ENCODE results near the gene CLECL1.
A peak's percentile ranks its signal among the peaks of the same experiment; 100 is the strongest.
"Not testable (repeated sequence)": the region's sequence is repeated elsewhere in the genome, so short reads cannot be mapped to it uniquely, and the experiment has no call there.

The CLECL1 gene

GRCh38 chr12:9694241-9694640 lies 38.7 kb downstream of the CLECL1 start:
- DNase-seq: no peak

DNA sequence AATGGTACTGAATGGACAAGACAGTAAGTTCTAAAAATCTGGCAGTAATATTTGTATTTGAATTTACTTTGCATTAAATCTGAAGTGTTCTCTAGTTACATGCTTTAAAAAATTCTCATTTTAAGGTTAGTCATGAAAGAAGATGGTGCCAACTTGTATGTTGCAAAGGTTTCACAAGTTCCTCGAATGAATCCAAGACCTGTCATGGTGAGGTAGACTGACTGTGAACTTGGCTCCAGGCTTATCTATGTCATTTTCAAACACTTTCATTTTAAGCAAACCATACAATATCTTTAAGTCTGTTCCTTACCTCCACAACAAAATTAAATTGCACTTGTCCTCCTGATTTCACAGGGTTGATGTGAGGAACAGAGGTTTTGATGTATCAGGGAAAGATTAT lies 40.0 kb downstream of the CLECL1 start:
- DNase-seq: no peak

DNA sequence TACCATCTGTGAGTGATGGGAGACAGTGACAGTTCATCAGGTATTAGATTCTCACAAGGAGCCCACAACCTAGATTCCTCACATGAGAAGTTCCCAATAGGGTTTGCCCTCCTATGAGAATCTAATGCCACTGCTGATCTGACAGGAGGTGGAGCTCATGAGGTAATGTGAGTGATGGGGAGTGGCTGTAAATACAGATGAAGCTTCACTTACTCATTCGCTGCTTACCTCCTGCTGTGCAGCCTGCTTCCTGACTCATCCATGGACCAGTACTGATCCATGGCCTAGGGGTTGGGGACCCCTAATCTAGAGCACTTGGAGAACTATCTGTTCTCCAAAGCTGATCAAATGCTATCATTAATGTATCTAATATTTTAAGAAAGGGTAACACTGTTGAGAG lies 45.7 kb downstream of the CLECL1 start:
- DNase-seq: no peak

GRCh38 chr12:9685915-9686314 lies 47.0 kb downstream of the CLECL1 start:
- DNase-seq: no peak

DNA sequence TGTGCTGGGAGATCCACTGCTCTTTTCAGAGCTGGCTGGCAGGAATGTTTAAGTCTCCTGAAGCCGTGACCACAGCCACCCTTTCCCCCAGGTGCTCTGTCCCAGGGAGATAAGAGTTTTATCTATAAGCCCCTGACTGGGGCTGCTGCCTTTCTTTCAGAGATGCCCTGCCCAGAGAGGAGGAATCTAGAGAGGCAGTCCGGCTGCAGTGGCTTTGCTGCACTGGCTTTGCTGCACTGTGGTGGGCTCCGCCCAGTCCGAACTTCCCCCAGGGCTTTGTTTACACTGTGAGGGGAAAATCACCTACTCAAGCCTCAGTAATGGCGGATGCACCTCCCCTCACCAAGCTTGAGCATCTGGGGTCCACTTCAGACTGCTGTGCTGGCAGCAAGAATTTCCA lies 47.5 kb downstream of the CLECL1 start:
- not testable (repeated sequence) for DNase-seq

GRCh38 chr12:9682949-9683348 lies 49.9 kb downstream of the CLECL1 start:
- DNase-seq: not testable (repeated sequence)

- not testable (repeated sequence) for DNase-seq
These were observed 50.4 kb downstream of the CLECL1 start for GRCh38 chr12:9682508-9682907.

- no peak for DNase-seq
These were observed 58.7 kb downstream of the CLECL1 start for GRCh38 chr12:9674226-9674590.

- peak in 4 of 14 donors; percentile 0 to 12 (median 4) for DNase-seq
These were observed 59.3 kb downstream of the CLECL1 start for GRCh38 chr12:9673404-9674225.
